Measurements from ENCODE around the gene PSME2. TPM values are rescaled to one million over a fixed set of nuclear protein-coding genes. Genes with fewer than 3 reads are reported as not detected.
A peak's percentile ranks its signal among the peaks of the same experiment; 100 is the strongest.

PSME2 gene
- total and polyA plus RNA-seq, 2 donors (not counting 1 experiment from before 2014, with no cell fraction given) = 132 to 148 TPM

- H3K4me1 ChIP-seq (ENCODE audit: control insufficient read depth, extremely low read depth, insufficient read depth, low read length) = peaks cover 5% of the 10 kb centered on the region
- peak; percentile 92 to 93 for DNase-seq (ENCODE audit: low read depth in 2 of 2)
- TF ChIP-seq EZH2 (IDR thresholded peaks at IDR 0.05; ENCODE audit: low read length, missing control alignments) (no peak), CTCF (conservative IDR thresholded peaks at IDR 0.05 in 1 of 2, IDR thresholded peaks at IDR 0.05 in 1 of 2; ENCODE audit: low read depth in 1 of 2, low read length in 2 of 2) (no peak)
Observed at GRCh38 chr14:24113801-24114531, 32.4 kb downstream of the PSME2 start.

GRCh38 chr14:24113379-24113800 lies 33.0 kb downstream of the PSME2 start:
- H3K27me3 ChIP-seq (ENCODE audit: control insufficient read depth, insufficient read depth, low read length) = no peaks in the 10 kb centered on the region
- H3K27ac ChIP-seq (ENCODE audit: insufficient read depth, low read length) = peak overlapping the region; percentile 98
- H3K79me2 ChIP-seq (ENCODE audit: control insufficient read depth, insufficient read depth, low read length) = no peaks in the 10 kb centered on the region
- no peaks in the 10 kb centered on the region for H3K36me3 ChIP-seq (ENCODE audit: control insufficient read depth, insufficient read depth, low read length)
- DNase-seq (ENCODE audit: low read depth in 2 of 2) = no peak
- TF ChIP-seq CTCF (conservative IDR thresholded peaks at IDR 0.05 in 1 of 2, IDR thresholded peaks at IDR 0.05 in 1 of 2; ENCODE audit: low read depth in 1 of 2, low read length in 2 of 2) = no peak
- TF ChIP-seq EZH2 (IDR thresholded peaks at IDR 0.05; ENCODE audit: low read length, missing control alignments) = no peak
- H3K9ac ChIP-seq (ENCODE audit: insufficient read depth, low read length) = peak overlapping the region; percentile 67
- H3K9me3 ChIP-seq (ENCODE audit: control insufficient read depth, insufficient read depth, low read depth, low read length) = no peaks in the 10 kb centered on the region
- peak overlapping the region; percentile 91 for H2AFZ ChIP-seq (ENCODE audit: low read length)
- peak overlapping the region; percentile 100 for H3K4me2 ChIP-seq (ENCODE audit: extremely low read depth, insufficient read depth, low read length)
- H3K4me1 ChIP-seq (ENCODE audit: control insufficient read depth, extremely low read depth, insufficient read depth, low read length) = peaks cover 5% of the 10 kb centered on the region
- H3K4me3 ChIP-seq (replicated peaks in 1 of 4; ENCODE audit: control extremely low read depth in 1 of 4, insufficient read depth in 1 of 4, low read depth in 3 of 4, low read length in 4 of 4) = peak overlapping the region; percentile 39 to 96 (median 72)
- H4K20me1 ChIP-seq (ENCODE audit: control insufficient read depth, extremely low read depth, insufficient read depth, low read length) = no peaks in the 10 kb centered on the region

More at GRCh38 chr14:24113801-24114531, 32.4 kb downstream of the PSME2 start:
- Histone ChIP-seq H3K79me2 (ENCODE audit: control insufficient read depth, insufficient read depth, low read length) (no peaks in the 10 kb centered on the region), H3K36me3 (ENCODE audit: control insufficient read depth, insufficient read depth, low read length) (no peaks in the 10 kb centered on the region), H3K9me3 (ENCODE audit: control insufficient read depth, insufficient read depth, low read depth, low read length) (no peaks in the 10 kb centered on the region), H2AFZ (ENCODE audit: low read length) (peak overlapping the region; percentile 96), H3K4me3 (replicated peaks in 1 of 4; ENCODE audit: control extremely low read depth in 1 of 4, insufficient read depth in 1 of 4, low read depth in 3 of 4, low read length in 4 of 4) (peak overlapping the region; percentile 39 to 96 (median 72)), H4K20me1 (ENCODE audit: control insufficient read depth, extremely low read depth, insufficient read depth, low read length) (no peaks in the 10 kb centered on the region), H3K9ac (ENCODE audit: insufficient read depth, low read length) (peak overlapping the region; percentile 67), H3K27ac (ENCODE audit: insufficient read depth, low read length) (peak overlapping the region; percentile 98), H3K4me2 (ENCODE audit: extremely low read depth, insufficient read depth, low read length) (peak overlapping the region; percentile 100), H3K27me3 (ENCODE audit: control insufficient read depth, insufficient read depth, low read length) (no peaks in the 10 kb centered on the region)

DNA sequence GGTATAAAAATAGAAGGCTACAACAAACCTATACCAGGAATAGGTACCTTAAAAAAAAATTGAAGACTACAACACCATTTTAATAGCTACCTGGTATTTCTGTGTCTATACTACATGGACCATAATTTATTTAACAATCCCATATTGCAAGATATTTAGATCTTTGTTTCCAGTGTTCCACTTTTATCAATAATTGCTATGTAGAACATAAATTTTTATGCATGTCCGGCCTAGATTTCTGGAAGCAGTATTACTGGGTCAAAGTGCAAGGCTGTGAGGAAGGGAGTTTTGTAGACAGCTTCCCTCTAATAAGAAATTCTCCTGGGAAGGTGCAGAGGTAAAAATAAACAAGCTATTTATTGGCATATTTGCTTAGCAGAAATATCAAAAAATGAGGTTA lies 35.9 kb downstream of the PSME2 start:
- H3K4me3 ChIP-seq (replicated peaks in 1 of 4; ENCODE audit: control extremely low read depth in 1 of 4, insufficient read depth in 1 of 4, low read depth in 3 of 4, low read length in 4 of 4) = no peak overlapping the region
- H3K9ac ChIP-seq (ENCODE audit: insufficient read depth, low read length) = no peak overlapping the region
- no peaks in the 10 kb centered on the region for H3K36me3 ChIP-seq (ENCODE audit: control insufficient read depth, insufficient read depth, low read length)
- no peak overlapping the region for H3K4me2 ChIP-seq (ENCODE audit: extremely low read depth, insufficient read depth, low read length)
- no peak overlapping the region for H2AFZ ChIP-seq (ENCODE audit: low read length)
- DNase-seq (ENCODE audit: low read depth in 2 of 2) = no peak
- no peaks in the 10 kb centered on the region for H3K9me3 ChIP-seq (ENCODE audit: control insufficient read depth, insufficient read depth, low read depth, low read length)
- no peak for TF ChIP-seq CTCF (conservative IDR thresholded peaks at IDR 0.05 in 1 of 2, IDR thresholded peaks at IDR 0.05 in 1 of 2; ENCODE audit: low read depth in 1 of 2, low read length in 2 of 2)
- TF ChIP-seq EZH2 (IDR thresholded peaks at IDR 0.05; ENCODE audit: low read length, missing control alignments) = no peak
- peaks cover 5% of the 10 kb centered on the region for H3K4me1 ChIP-seq (ENCODE audit: control insufficient read depth, extremely low read depth, insufficient read depth, low read length)
- H3K27ac ChIP-seq (ENCODE audit: insufficient read depth, low read length) = no peak overlapping the region
- H3K27me3 ChIP-seq (ENCODE audit: control insufficient read depth, insufficient read depth, low read length) = no peaks in the 10 kb centered on the region
- H3K79me2 ChIP-seq (ENCODE audit: control insufficient read depth, insufficient read depth, low read length) = no peaks in the 10 kb centered on the region
- no peaks in the 10 kb centered on the region for H4K20me1 ChIP-seq (ENCODE audit: control insufficient read depth, extremely low read depth, insufficient read depth, low read length)

Data from fibroblast of lung (primary cell).